Activated T-helper 1 cell treated with anti-CD3 and anti-CD28 coated beads, Interleukin-2, amount 50 U/mL, for 16 hours (primary cell): ENCODE results near the gene TBX21.

Source experiments
- DNase-seq, 2 donors: peaks; one replicate each; pipeline ENCODE4 v3.0.0-alpha.2; 2020; ENCODE audit warnings: low read depth in 1 of 2, low spot score in 1 of 2

Gene TBX21

DNA sequence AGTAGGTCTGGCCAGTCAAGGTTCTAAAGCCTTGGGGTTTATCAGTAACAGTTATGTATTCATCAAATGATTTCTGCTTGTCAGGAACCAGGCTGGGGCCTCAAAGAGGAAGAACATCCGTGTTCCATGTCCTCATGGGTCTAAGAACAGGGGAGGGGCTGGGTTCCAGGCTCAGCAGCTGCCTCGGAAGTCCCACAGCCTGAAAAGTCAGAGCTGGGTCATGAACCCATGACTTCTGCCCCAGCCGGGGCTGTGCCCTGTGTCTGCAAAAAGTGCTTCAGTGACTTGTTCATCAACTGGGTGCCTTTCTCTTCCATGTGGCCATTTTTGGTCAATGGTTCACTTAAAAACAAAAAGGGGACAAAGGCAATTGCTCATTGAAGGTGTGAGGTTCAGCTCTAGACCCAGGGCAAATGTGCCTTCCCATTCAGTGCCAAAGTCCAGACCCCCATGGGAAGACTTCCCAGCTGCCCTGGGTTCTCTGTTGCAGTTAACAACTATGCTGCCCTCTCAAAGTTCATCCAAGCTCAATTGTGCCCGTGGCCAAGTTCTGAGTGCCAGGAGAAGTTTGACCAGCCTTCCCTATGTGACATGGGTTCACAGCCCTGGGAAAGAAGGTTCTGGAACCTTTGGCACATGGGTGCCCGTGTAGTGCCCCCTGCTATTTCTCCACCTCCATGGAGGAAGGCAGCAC lies 20.6 kb upstream of the TBX21 start:
- DNase-seq: no peak

GRCh38 chr17:47713980-47714700 lies 18.9 kb upstream of the TBX21 start:
- DNase-seq: no peak

DNA sequence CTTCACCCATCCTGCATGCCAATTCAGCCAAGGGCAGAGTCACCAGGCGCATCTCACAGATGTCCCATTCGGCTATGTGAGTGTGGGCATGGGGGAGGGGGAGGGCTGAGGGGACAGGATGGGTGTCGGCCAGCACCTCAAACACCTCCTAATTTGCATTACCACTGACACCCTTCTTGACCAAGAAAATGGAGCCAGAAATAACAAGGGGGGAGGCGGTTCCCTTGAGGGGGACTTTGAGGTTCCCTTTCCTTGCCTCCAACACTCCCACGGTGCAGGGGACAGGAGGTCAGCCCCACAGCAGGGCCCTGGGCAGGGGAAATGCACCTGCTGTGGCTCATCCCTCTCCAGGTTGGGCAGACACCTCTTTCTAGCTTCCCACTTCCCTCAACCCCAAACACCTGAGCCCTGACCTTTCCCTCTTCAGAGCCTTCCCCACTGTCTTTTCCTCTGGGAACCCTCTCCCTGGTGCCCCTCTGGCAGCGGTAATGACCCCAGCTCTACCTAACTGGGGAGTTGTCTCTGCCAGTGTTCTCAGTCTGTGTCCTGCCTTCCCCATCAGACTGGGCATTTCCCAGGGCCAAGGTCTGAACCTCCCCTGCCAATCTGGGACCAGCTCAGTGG lies 18.2 kb upstream of the TBX21 start:
- DNase-seq: no peak

DNA sequence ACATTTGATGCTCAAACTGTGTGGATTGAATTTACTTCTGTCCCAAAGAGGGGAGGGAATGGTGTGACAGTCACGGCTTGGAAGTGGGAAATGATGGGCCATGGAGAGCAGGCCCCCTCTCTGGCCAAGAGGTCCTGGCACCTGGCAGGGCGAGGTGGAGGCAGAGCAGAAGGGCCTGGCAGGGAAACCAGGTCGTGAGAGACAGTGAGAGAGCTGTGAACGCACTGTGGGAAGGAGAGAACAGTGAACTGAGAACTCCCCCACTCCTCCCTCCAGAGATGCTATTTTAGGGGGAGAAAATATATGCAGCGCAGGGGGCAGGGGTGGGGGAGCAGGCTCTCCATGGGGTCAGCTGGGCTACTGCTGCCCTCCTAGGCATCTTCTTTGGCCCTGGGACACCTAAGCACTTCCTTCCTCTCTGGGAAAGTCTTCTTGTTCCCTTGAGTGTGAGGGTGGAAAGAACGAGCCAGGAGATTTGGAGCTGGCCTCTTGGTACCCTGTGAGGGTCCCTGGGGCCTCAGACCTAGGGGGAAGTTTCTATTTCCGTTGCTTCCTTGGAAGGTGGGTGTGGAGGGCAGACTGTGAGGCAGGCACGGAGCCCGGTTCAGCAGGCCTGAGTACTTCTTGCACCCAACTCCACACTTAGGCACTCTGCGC lies 17.2 kb upstream of the TBX21 start:
- no peak for DNase-seq

DNA sequence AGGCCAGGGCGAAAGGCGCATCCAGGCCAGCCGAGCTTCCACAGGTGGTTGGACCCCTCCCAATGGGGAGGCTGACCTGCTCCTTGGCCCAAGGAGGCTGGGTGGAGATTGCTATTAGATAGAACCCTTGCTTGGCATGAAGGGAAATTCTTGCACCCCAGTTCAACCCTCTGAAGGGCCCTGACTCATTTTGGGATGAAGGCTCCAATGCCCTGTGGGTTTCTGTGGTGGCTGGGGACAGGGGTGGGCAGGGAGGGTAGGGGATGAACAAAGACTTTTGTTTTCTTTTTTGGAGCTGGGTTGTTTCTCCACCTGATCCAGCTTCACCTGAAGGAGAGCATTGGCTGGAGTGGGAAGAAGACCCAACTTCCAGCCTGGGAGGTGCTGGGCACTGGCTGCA lies 16.7 kb upstream of the TBX21 start:
- DNase-seq: no peak

- no peak for DNase-seq
Measured at GRCh38 chr17:47717261-47717697, 15.8 kb upstream of the TBX21 start.

DNA sequence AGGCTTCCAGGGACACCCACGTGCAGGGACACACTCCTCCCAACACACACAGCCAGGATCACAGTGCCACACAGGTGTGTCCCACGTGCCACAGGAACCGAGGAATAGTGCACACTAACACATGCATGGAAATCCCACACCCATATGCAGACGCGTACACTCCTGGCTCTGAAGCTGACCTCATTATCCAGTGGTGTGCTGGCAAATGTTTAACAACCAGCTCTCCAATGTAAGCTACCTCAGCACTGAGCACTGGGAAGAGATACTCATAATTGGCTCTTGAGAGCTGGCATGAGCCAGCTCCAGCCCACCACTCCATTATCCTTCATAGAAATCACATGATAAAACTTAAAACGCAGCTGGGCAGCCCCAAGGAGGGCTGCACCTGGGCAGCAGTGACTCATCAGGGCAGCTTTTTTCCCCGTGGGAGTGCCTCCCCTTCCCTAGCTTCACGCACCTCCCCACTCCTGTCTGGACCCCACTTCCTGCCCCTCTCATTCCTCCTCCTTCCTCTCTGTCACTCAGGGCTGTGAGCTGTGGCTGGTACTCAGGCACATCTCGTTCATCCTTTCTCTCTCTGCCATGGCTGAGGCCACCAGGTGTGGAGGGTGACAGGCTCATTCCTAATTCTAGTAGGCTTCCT lies 14.9 kb upstream of the TBX21 start:
- DNase-seq: no peak

- DNase-seq: no peak
Measured at GRCh38 chr17:47718634-47719405, 14.2 kb upstream of the TBX21 start.

DNA sequence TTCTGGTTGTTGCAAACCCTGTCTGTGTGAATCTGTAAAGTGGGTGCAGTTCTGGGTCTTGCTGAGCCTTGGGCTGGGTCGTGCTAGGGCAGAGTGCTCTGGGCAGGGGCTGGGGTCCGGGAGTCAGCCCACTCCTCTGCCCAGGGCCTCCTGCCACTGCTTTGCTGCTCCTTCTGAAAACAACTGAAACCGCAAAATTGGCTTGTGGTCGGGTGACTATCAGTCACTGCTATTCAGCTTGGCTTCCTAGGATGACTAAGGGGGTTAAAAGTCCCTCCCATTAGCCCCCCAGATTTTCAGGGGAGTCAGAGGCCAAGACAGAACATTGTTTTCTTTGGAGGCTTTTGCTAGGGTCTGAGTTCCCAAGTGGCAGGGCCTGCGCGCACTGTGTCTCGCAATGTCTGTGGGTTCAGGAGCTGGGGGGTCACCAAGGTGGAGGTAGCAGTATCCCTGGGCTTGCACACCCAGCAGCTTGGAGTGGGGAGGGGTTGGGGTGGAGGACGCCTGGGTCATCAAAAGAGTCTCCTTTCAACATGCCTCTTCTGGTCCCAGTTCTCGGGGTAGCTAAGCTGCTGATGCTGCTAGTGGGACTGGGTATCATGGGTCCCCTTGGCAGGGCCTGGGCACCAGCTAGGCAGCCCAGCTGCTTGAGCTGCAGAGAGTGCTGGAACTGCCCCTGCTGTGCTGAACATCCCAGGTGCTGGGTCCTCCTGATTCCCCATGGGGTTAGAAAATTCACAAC lies 13.5 kb upstream of the TBX21 start:
- no peak for DNase-seq

DNA sequence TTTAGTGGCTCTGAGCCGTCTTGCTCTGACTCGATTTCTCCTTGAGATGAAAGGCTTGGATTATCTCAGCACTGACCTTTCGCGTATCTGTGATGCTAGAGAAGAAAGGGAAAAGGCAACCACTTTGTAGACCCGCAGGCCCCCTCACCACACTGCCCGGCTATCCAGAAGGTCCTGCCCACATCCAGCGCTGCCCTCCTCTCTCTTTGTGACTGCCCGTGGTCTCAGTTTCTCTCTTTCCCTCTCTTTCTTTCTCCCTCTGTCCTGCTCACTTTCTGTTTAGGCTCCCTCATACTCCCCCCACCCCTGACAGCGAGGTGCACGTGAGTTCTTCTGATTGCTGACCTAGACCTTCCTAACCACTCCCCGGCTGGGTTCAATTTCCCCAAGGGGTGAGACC lies 12.8 kb upstream of the TBX21 start:
- DNase-seq: no peak

- DNase-seq: peak; percentile 53 to 89
Measured at GRCh38 chr17:47720754-47721533, 12.1 kb upstream of the TBX21 start.

- no peak for DNase-seq
Measured at GRCh38 chr17:47721725-47722124, 11.3 kb upstream of the TBX21 start.

DNA sequence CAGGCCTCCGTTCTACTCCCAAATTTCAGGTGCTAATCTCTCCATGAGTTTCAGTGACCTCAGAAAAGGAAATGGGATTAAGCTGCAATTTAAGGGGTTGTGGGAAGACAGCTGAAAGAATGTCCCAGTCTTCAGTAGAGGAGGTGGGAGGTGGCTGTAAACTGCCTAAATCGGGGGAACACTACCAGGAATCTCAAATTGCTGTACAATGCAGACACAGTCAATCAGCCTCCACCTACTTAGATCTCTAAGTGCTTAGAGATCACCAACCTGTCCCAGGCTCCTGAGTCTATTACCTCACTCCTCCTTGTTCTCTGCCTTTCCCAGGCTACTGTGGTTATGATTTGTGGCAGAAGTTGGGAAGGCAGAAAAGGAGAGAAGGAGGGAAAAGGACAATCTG lies 8.3 kb upstream of the TBX21 start:
- DNase-seq: no peak

DNA sequence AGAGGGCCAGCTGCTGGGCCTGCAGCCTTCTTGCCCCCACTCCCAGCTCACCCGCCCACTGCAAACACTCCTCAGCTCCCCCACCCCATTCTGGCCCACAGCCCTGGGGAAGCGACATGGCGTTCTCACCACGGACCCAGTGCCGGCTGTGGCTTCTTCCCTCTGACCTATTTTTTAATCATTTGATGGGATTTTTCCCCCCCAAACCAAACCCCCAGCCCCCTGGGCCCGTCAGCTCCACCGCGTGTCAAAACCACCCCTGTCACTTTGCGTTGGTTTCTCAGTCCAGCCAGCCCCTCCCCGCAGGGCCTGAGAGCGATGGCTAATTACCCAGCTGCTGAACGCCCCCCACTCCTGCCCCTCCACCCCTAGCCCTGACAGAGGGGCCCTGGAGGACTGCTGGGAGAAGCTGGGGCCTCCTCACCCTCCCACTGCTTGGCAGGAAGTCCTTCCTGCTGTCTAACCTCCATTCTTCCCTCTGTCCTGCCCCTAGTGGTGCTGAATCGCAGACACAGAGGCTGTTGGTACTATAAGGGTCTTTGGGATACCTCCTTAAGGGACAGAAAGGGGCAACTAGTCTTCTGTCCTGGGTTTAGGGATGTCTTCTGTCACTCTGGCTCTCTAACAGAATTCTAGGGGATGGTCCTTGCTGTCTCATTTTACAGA lies 7.5 kb upstream of the TBX21 start:
- DNase-seq: no peak

DNA sequence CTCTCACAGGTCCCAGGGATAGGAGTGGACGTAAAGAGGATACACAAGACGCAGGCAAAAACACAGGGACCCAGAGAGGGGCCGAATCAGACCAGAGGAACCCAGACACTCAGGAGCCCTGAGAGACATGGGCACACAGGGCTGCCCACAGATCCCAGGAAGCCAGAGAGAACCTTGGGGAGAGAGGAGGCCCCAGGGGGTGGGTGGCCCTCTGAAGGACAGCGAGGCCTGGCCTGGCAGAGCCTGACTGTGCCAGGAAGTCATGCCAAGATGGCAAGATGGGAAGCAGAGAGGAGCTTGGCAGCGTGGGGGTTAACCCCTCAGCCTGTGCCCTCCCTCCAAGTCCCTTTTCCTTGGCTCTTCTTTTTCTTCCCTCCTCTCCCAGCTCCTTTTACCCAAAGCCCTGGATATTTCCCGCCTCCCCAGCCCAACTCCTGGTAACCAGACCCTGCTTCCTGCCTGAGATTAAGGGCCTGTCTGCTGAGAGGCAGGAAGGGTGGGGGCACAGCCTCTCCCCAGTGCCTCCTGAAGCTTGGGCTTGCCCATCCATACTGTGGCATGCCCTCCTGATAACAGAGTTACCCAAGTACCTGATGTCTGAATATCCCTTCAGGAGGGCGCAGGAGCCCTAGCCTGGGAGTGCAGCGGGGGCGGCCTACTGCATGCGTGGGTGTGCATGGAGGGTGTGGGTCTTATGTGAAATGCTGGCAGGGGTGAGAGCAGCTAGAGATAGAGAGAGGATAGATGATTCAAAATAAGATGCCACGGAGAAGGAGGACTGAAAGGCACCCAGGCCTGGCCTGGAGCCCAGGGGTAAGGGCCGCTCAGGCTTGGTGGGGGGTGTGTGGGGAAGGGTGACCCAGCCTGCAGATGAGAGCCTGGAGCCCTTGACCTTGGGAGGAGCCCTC lies 6.0 kb upstream of the TBX21 start:
- no peak for DNase-seq

DNA sequence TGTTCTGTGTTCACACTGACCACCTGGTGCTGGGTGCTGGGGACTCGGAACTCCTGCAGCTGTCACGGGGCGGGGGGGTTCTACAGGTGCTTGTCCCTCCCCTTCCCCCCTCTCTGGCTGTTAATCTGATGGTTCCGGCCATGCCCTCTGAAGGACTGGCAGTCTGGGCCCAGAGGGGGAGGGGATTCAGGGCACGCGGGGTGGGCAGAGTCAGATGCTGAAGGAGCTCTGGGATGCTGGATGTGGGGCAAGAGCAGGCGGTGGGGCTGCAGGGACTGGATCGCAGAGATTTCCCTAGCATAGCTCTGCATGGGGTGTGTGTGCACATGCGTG lies 5.4 kb upstream of the TBX21 start:
- DNase-seq: no peak

DNA sequence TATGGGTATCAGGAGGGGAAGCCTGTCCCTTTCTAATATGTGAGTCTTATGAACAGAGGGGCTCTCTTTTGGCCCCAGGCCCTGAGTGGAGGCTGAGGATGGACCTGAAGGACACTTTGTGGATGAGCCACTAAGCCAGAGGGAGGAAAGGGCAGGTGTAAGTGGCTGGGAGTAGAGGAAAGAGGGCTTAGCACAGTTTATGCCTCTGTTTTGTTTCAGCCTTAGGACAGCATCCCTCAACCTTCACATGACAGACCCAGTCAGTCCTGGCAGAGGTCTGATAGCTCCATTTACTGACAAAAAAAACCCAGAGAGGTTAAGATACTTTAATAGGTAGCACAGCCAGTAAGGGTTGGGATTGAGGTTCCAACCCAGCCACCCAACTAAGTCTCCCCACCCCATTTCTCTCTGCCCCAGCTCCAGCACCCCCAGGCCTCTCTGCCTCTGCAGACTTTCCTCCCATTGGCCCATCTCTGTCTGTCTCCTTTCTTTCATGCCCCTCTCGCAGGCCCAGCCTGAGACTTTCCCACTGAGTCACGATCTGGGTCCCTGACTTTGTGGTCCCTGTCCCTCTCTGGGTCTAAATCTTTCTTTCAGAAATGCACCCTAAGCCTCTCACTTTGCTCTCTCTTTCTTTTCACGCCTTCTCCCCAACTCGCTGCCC lies 4.7 kb upstream of the TBX21 start:
- no peak for DNase-seq
